Ishikawa (cell line): ENCODE results near the gene ATP10A.

Source experiments
- CEBPB ChIP-seq: IDR thresholded peaks from 2 replicates; pipeline ENCODE4 v1.6.1; 2012
- CREB1 ChIP-seq: IDR thresholded peaks from 2 replicates; pipeline ENCODE4 v1.6.1; 2012; ENCODE audit warnings: low read depth
- EGR1 ChIP-seq: IDR thresholded peaks from 2 replicates; pipeline ENCODE4 v1.6.1; 2012
- EP300 ChIP-seq: IDR thresholded peaks from 2 replicates; pipeline ENCODE4 v1.6.1; 2012; ENCODE audit warnings: borderline replicate concordance
- FOXM1 ChIP-seq: IDR thresholded peaks from 2 replicates; pipeline ENCODE4 v1.6.1; 2012; ENCODE audit warnings: low read depth, borderline replicate concordance
- MAX ChIP-seq: IDR thresholded peaks from 2 replicates; pipeline ENCODE4 v1.6.1; 2012
- NFIC ChIP-seq: IDR thresholded peaks from 2 replicates; pipeline ENCODE4 v1.6.1; 2012
- RAD21 ChIP-seq: IDR thresholded peaks from 2 replicates; pipeline ENCODE4 v1.6.1; 2012; ENCODE audit warnings: low read depth
- TAF1 ChIP-seq: IDR thresholded peaks from 2 replicates; pipeline ENCODE4 v1.6.1; 2012; ENCODE audit warnings: low read depth, mild to moderate bottlenecking
- TCF12 ChIP-seq: IDR thresholded peaks from 2 replicates; pipeline ENCODE4 v1.6.1; 2012; ENCODE audit warnings: low read depth
- TEAD4 ChIP-seq: IDR thresholded peaks from 2 replicates; pipeline ENCODE4 v1.6.1; 2012
- USF1 ChIP-seq: IDR thresholded peaks from 2 replicates; pipeline ENCODE4 v1.6.1; 2012
- YY1 ChIP-seq: IDR thresholded peaks from 2 replicates; pipeline ENCODE4 v1.6.1; 2012; ENCODE audit warnings: low read depth
- ZBTB7A ChIP-seq: IDR thresholded peaks from 2 replicates; pipeline ENCODE4 v1.6.1; 2012; ENCODE audit warnings: low read depth
- TF ChIP-seq, protein P1 (sequence below): IDR thresholded peaks from 2 replicates; pipeline ENCODE4 v1.6.1; 2012; ENCODE audit warnings: low read depth, mild to moderate bottlenecking

The ATP10A gene

GRCh38 chr15:25860885-25861866 lies 2.0 kb downstream of the ATP10A start:
- TF ChIP-seq NFIC: no peak
- no peak for TF ChIP-seq RAD21
- no peak for TF ChIP-seq CEBPB
- no peak for TF ChIP-seq USF1
- TF ChIP-seq, protein P1, sequence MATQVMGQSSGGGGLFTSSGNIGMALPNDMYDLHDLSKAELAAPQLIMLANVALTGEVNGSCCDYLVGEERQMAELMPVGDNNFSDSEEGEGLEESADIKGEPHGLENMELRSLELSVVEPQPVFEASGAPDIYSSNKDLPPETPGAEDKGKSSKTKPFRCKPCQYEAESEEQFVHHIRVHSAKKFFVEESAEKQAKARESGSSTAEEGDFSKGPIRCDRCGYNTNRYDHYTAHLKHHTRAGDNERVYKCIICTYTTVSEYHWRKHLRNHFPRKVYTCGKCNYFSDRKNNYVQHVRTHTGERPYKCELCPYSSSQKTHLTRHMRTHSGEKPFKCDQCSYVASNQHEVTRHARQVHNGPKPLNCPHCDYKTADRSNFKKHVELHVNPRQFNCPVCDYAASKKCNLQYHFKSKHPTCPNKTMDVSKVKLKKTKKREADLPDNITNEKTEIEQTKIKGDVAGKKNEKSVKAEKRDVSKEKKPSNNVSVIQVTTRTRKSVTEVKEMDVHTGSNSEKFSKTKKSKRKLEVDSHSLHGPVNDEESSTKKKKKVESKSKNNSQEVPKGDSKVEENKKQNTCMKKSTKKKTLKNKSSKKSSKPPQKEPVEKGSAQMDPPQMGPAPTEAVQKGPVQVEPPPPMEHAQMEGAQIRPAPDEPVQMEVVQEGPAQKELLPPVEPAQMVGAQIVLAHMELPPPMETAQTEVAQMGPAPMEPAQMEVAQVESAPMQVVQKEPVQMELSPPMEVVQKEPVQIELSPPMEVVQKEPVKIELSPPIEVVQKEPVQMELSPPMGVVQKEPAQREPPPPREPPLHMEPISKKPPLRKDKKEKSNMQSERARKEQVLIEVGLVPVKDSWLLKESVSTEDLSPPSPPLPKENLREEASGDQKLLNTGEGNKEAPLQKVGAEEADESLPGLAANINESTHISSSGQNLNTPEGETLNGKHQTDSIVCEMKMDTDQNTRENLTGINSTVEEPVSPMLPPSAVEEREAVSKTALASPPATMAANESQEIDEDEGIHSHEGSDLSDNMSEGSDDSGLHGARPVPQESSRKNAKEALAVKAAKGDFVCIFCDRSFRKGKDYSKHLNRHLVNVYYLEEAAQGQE: no peak
- TF ChIP-seq EP300: no peak
- TF ChIP-seq ZBTB7A: no peak
- TF ChIP-seq YY1: no peak
- TF ChIP-seq TEAD4: no peak
- TF ChIP-seq EGR1: no peak
- no peak for TF ChIP-seq FOXM1
- no peak for TF ChIP-seq TAF1
- TF ChIP-seq MAX: no peak
- no peak for TF ChIP-seq TCF12
- no peak for TF ChIP-seq CREB1

DNA sequence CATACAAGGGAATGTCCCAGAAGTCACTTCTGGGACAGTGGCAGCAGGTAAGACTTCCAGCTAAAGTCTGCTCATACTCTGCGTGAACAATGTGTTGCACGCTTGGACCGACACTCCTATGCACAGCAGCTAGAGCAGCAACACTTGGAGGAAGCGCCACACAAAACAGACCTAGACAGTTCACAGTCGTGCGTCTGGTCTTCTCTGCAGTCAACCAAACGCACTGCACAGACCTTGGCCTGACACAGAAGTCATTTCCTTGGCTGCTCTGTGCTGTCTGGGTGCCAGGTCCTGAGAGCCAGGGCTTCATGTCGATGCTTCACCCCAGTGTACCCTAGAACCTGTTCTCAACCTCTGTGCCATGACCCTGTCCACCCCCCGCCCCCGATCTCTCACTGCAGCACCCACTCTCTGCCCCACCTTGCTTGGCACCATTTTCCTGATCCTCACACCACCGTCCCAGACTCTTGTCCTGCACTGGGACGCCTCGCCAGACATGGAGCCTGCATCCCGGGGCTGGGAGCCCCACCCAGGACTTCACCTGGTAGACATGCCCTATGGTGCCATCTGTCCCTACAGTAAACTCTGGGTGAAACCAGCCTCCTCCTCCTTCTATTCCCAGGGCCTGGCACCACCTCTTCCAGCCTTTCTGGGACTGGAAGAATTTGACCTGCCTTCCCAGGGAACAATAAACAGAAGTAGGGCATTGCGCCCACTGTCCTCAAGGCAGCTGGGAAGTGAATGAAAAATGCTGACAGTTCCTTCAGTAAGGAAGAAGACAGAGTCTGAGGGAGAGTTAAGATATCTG lies 3.1 kb downstream of the ATP10A start:
- TF ChIP-seq TEAD4 (no peak), MAX (no peak), TCF12 (no peak), YY1 (no peak)

DNA sequence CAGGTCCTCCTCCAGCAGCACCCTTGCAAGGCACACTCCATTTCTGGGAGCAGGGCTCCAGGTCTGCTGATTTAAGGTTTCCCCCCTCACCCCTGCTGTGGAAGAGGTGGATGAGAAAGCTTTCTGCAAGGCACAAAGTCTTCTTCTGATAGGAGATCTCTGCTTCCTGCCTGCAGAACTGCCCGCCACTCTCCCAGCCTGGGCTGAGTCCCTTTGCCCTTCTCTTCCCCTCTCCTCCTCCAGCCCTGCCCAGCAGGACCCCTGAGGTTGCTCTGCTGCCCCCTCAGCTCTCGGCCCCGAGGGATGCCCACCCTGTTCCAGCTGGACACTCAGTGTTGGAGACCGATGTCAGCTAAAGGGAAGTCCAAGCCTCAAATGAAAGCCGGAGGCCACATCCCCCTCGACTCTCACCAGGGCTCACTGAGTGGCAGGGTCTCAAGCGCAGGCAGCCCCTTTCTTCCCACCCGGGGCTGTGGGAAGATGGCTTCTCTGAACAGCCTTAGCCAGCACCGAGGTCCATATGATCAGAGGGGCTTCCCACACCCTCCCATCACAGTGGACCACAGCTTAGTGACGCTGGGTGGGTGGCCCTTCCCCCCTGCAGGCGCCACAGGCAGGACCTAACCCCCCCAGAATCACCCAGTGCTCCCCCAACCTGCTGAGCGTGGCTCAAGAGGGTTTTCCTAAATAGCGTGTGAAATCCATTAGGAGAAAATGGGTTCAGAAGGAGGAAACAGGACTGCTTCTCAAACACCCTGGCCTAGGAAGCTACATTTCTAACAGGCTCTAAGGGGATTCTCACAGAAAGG lies 4.0 kb downstream of the ATP10A start:
- TF ChIP-seq USF1: no peak
- TF ChIP-seq ZBTB7A: no peak
- no peak for TF ChIP-seq YY1
- TF ChIP-seq CEBPB: no peak
- TF ChIP-seq MAX: no peak

- TF ChIP-seq, protein P1: no peak
- TF ChIP-seq CEBPB: no peak
- TF ChIP-seq TEAD4: no peak
- TF ChIP-seq TCF12: no peak
- TF ChIP-seq EP300: no peak
- TF ChIP-seq ZBTB7A: no peak
- TF ChIP-seq FOXM1: no peak
- no peak for TF ChIP-seq USF1
- TF ChIP-seq MAX: no peak
- TF ChIP-seq NFIC: no peak
- no peak for TF ChIP-seq CREB1
- no peak for TF ChIP-seq TAF1
- no peak for TF ChIP-seq RAD21
- no peak for TF ChIP-seq YY1
- TF ChIP-seq EGR1: no peak
Measured at GRCh38 chr15:25852661-25853524, 10.2 kb downstream of the ATP10A start.
